IMR-90 (cell line): ENCODE data around the gene STK33. TPM values are rescaled to one million over a fixed set of nuclear protein-coding genes. Genes with fewer than 3 reads are reported as not detected.
A peak's percentile ranks its signal among the peaks of the same experiment; 100 is the strongest.

Source experiments
- ATAC-seq: fragments of 200-7000 bp; cut with Tn5 transposase; 2 replicates; pipeline ENCODE4 v1.9.1; 2020; ENCODE audit warnings: low read depth, mild to moderate bottlenecking, moderate library complexity
- BruUV-seq: library from RNA; stranded (reverse); fragments of 400-500 nt; replicated peaks from 2 replicates; lab custom pipeline; 2021; lab: Mats Ljungman, UMichigan
- CTCF ChIA-PET: fragments of 300-600 bp; formaldehyde crosslinking; extraction: SDS; loops from one replicate; lab custom pipeline; 2021; ENCODE audit warnings: antibody characterized with exemption; lab: Yijun Ruan, JAX
- POLR2A ChIA-PET: fragments of 300-600 bp; sonication (Branson Sonifier 250); formaldehyde crosslinking; loops from one replicate; lab custom pipeline; 2022; ENCODE audit warnings: antibody characterized with exemption; ENCODE audit not compliant: unreplicated experiment; lab: Charles Lee
- DNase-seq: peaks from one replicate; pipeline ENCODE4 v3.0.0; 2013
- H2AFZ ChIP-seq: replicated peaks from 2 replicates; pipeline ENCODE3; 2013; ENCODE audit warnings: low read length, mild to moderate bottlenecking; ENCODE audit not compliant: poor library complexity
- H2AK5ac ChIP-seq: 2 replicates; pipeline ENCODE4 v1.6.1; 2013; ENCODE audit warnings: low read depth, low read length, inconsistent platforms
- H2AK9ac ChIP-seq: replicated peaks from 2 replicates; pipeline ENCODE3; 2013; ENCODE audit warnings: mild to moderate bottlenecking, low read depth, low read length, moderate library complexity; ENCODE audit not compliant: poor library complexity
- H2BK120ac ChIP-seq: 2 replicates; pipeline ENCODE4 v1.6.1; 2013; ENCODE audit warnings: low read depth, low read length, inconsistent platforms
- H2BK15ac ChIP-seq: 3 replicates; pipeline ENCODE4 v1.6.1; 2013; ENCODE audit warnings: low read depth, low read length, inconsistent platforms
- H2BK20ac ChIP-seq: 2 replicates; pipeline ENCODE4 v1.6.1; 2013; ENCODE audit warnings: low read depth, mild to moderate bottlenecking, inconsistent platforms, low read length, moderate library complexity
- H2BK5ac ChIP-seq: 2 replicates; pipeline ENCODE4 v1.6.1; 2013; ENCODE audit warnings: mild to moderate bottlenecking, low read depth, low read length, inconsistent platforms; ENCODE audit not compliant: poor library complexity, severe bottlenecking
- H3K14ac ChIP-seq: replicated peaks from 2 replicates; pipeline ENCODE4 v1.6.1; 2013; ENCODE audit warnings: low read depth, low read length, inconsistent platforms
- H3K18ac ChIP-seq: 2 replicates; pipeline ENCODE4 v1.6.1; 2013; ENCODE audit warnings: low read depth, low read length, control low read depth
- H3K23ac ChIP-seq: 2 replicates; pipeline ENCODE4 v1.6.1; 2013; ENCODE audit warnings: low read depth, low read length, inconsistent platforms
- H3K27ac ChIP-seq: 2 replicates; pipeline ENCODE4 v1.5.1; 2013; ENCODE audit warnings: mild to moderate bottlenecking, control low read depth, low read length; ENCODE audit not compliant: insufficient read depth
- H3K27me3 ChIP-seq: 2 replicates; pipeline ENCODE4 v1.6.1; 2013; ENCODE audit warnings: low read length; ENCODE audit not compliant: control insufficient read depth, insufficient read depth
- H3K36me3 ChIP-seq: 2 replicates; pipeline ENCODE4 v1.6.1; 2013; ENCODE audit warnings: low read length, mixed read lengths; ENCODE audit not compliant: control insufficient read depth, insufficient read depth
- H3K4ac ChIP-seq: 2 replicates; pipeline ENCODE4 v1.6.1; 2013; ENCODE audit warnings: low read depth, low read length, inconsistent platforms
- H3K4me1 ChIP-seq: 2 replicates; pipeline ENCODE4 v1.6.1; 2013; ENCODE audit warnings: low read length, mixed read lengths; ENCODE audit not compliant: control insufficient read depth, insufficient read depth
- H3K4me2 ChIP-seq: 2 replicates; pipeline ENCODE4 v1.6.1; 2013; ENCODE audit warnings: low read depth, mild to moderate bottlenecking, control low read depth, low read length, moderate library complexity
- H3K4me3 ChIP-seq: 2 replicates; pipeline ENCODE4 v1.5.1; 2013; ENCODE audit warnings: low read depth, mild to moderate bottlenecking, control low read depth, low read length, moderate library complexity; ENCODE audit not compliant: insufficient read depth
- H3K56ac ChIP-seq: 2 replicates; pipeline ENCODE4 v1.6.1; 2013; ENCODE audit warnings: low read length, inconsistent platforms; ENCODE audit not compliant: insufficient read depth; ENCODE audit errors: extremely low read depth
- H3K79me1 ChIP-seq, 2 experiments: 2 replicates each; pipeline ENCODE4 v1.6.1; 2013; ENCODE audit warnings: low read length in 2 of 2, inconsistent platforms in 1 of 2, low read depth in 1 of 2
- H3K9ac ChIP-seq: 2 replicates; pipeline ENCODE4 v1.6.1; 2013; ENCODE audit warnings: low read depth, low read length, control low read depth
- H3K9me1 ChIP-seq: 2 replicates; pipeline ENCODE4 v1.6.1; 2013; ENCODE audit warnings: low read length, inconsistent platforms; ENCODE audit not compliant: insufficient read depth
- H3K9me3 ChIP-seq: 2 replicates; pipeline ENCODE4 v1.6.1; 2013; ENCODE audit warnings: low read length; ENCODE audit not compliant: control insufficient read depth, insufficient read depth
- H4K20me1 ChIP-seq: 2 replicates; pipeline ENCODE4 v1.6.1; 2013; ENCODE audit warnings: low read length, inconsistent platforms; ENCODE audit not compliant: insufficient read depth
- H4K5ac ChIP-seq: 2 replicates; pipeline ENCODE4 v1.6.1; 2013; ENCODE audit warnings: mild to moderate bottlenecking, low read depth, low read length, control low read depth
- H4K8ac ChIP-seq, 2 experiments: 2 replicates each; pipeline ENCODE4 v1.6.1; 2013; ENCODE audit warnings: low read depth in 2 of 2, low read length in 2 of 2, control low read depth in 1 of 2, inconsistent platforms in 1 of 2
- H4K91ac ChIP-seq: 2 replicates; pipeline ENCODE4 v1.6.1; 2013; ENCODE audit warnings: low read depth, low read length, inconsistent platforms; ENCODE audit not compliant: insufficient read depth
- CEBPB ChIP-seq: IDR thresholded peaks from 2 replicates; pipeline ENCODE4 v1.6.1; 2012; ENCODE audit warnings: low read depth, low read length, improper control_type of control experiment
- POLR2A ChIP-seq: IDR thresholded peaks from 2 replicates; pipeline ENCODE4 v1.6.1; 2012; ENCODE audit warnings: mild to moderate bottlenecking, low read depth, low read length
- RFX5 ChIP-seq: IDR thresholded peaks from 2 replicates; pipeline ENCODE4 v1.8.0; 2012; ENCODE audit warnings: low read depth, mild to moderate bottlenecking, low read length, moderate library complexity
- WGBS, 2 experiments: methylation state at CpG; one replicate each; pipeline versions ENCODE4 v1.1.5 to v1.1.7; 2013; ENCODE audit warnings: missing lambda C conversion rate in 2 of 2; ENCODE audit not compliant: insufficient read length in 1 of 2; ENCODE audit errors: extremely low coverage in 2 of 2; 5-methylcytosine and 5-hydroxymethylcytosine counted together
- dilution Hi-C: fragments of 300-500 bp; cut with HindIII; formaldehyde crosslinking; loops from one replicate; pipeline ENCODE4 v1.14.3; 2018; ENCODE audit warnings: low sequenced_read_pairs; ENCODE audit not compliant: unreplicated experiment
- in situ Hi-C: fragments of 300-500 bp; cut with MboI; formaldehyde crosslinking; loops from 3 replicates; pipeline ENCODE4 v1.14.3; 2019; ENCODE audit warnings: low sequenced_read_pairs, inconsistent platforms, mixed read lengths
- intact Hi-C: fragments of 100-400 bp; cut with micrococcal nuclease; formaldehyde crosslinking; loops from 2 replicates; pipeline ENCODE4 v1.10.0; 2022
- polyA plus RNA-seq, 3 experiments: library from polyadenylated mRNA; depleted of rRNA; stranded (reverse); fragments of >200 nt; gene quantifications; 2 replicates each; pipeline ENCODE4 v1.2.3, GENCODE V29; 2012; ENCODE audit warnings: low replicate concordance in 1 of 3
- total RNA-seq: library from RNA; depleted of rRNA; stranded (reverse); fragments of >200 nt; gene quantifications from 2 replicates; pipeline ENCODE4 v1.2.3, GENCODE V29; 2012

Gene STK33
- total and polyA plus RNA-seq, 2 of the 4 experiments (the other 2 are of a cell fraction), result 2.3 to 2.6 TPM

DNA sequence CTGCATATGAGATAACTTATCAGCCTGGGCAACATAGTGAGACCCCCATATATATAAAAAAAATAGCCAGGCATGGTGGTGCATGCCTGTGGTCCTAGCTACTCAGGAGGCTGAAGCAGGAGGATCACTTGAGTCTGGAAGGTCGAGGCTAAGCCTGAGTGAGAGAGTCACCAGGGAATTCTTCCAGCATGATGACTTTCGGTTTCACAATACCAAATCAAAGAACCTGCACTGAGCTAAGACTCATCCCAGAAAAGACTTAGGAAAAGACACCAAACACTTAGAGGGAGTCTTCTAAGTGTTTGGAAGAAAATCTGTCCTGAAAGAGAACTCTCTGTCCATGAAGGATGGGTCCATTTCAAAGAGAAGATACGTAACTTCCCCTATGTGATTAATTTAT lies 12.7 kb downstream of the STK33 start:
- no peaks in the 10 kb centered on the region for H3K9me1 ChIP-seq
- in situ Hi-C loops, result no loop called here
- H3K9ac ChIP-seq, result no peak overlapping the region
- no peak overlapping the region for H4K8ac ChIP-seq
- no peak overlapping the region for H3K14ac ChIP-seq
- POLR2A ChIA-PET, result no interaction called here
- H3K23ac ChIP-seq, result no peak overlapping the region
- no CpG with 5 or more reads among the region's 3 CpGs for WGBS, 2 experiments
- H3K27me3 ChIP-seq, result no peaks in the 10 kb centered on the region
- no peak overlapping the region for H3K4ac ChIP-seq
- no peaks in the 10 kb centered on the region for H3K9me3 ChIP-seq
- H2BK5ac ChIP-seq, result no peak overlapping the region
- CTCF ChIA-PET, result no interaction called here
- DNase-seq (peak; percentile 30), ATAC-seq (no peak)
- no peak overlapping the region for H2BK120ac ChIP-seq
- H3K18ac ChIP-seq, result no peak overlapping the region
- no peak overlapping the region for H3K4me2 ChIP-seq
- no peaks in the 10 kb centered on the region for H3K36me3 ChIP-seq
- no peak overlapping the region for H2BK20ac ChIP-seq
- H2BK15ac ChIP-seq, result no peak overlapping the region
- dilution Hi-C loops, result no loop called here
- TF ChIP-seq CEBPB (peak; percentile 20; the same call in 1 of the 2 replicates), POLR2A (no peak), RFX5 (no peak)
- H3K79me1 ChIP-seq, result no peaks in the 10 kb centered on the region; a peak in 1 of 4 replicates
- no peak overlapping the region for H4K5ac ChIP-seq
- H3K56ac ChIP-seq, result no peak overlapping the region; the same call in 1 of the 2 replicates
- no TSS peak for BruUV-seq
- H4K20me1 ChIP-seq, result no peaks in the 10 kb centered on the region
- no peak overlapping the region for H2AK9ac ChIP-seq
- intact Hi-C loops, result no loop called here
- no peak overlapping the region for H2AK5ac ChIP-seq
- peaks cover 2% of the 10 kb centered on the region; the same call in 1 of the 2 replicates for H3K4me1 ChIP-seq
- H3K4me3 ChIP-seq, result no peak overlapping the region
- H2AFZ ChIP-seq, result no peak overlapping the region
- no peak overlapping the region for H3K27ac ChIP-seq
- H4K91ac ChIP-seq, result no peak overlapping the region
